ENCODE data around the gene SSBP3.
A peak's percentile ranks its signal among the peaks of the same experiment; 100 is the strongest.
"Not testable (repeated sequence)": the region's sequence is repeated elsewhere in the genome, so short reads cannot be mapped to it uniquely, and the experiment has no call there.

SSBP3 gene

DNA sequence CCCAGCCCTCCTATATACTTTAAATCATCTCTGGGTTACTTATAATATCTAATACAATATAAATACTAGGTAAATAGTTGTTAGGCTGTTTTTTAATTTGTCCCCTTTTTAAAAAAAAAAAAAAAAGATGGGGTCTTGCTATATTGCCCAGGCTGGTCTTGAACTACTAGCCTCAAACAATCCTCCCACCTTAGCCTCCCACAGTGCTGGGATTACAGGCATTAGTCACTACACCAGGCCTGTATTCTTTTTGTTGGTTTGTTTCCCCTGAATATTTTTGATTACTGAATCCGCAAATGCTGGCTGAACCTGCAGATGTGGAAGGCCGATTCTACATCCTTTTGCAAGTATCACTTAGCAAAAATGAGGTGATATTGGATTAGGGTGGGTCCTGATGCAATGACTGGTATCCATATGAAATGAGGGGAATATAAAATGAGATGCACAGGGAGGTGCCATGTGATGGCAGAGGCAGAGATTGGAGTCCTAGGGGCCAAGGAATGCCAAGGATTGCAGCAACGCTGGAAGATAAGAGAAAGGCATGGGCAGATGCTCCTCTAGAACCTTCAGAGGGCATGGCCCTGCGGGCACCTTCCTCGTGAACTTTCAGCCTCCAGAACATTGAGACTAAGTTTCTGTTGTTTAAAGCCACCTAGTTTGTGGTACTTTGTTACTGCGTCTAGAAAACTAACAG, 58.8 kb downstream of the SSBP3 start:
- H3K36me3 ChIP-seq (ENCODE audit: control insufficient read depth in 2 of 2, insufficient read depth in 2 of 2, low read length in 2 of 2): peaks cover 0 to 1% of the 10 kb centered on the region in 2 donors
- no peak overlapping the region for H3K9ac ChIP-seq (ENCODE audit: low read depth in 1 of 2, low read length in 2 of 2)
- H3K27me3 ChIP-seq (ENCODE audit: control insufficient read depth in 2 of 2, insufficient read depth in 2 of 2, low read length in 2 of 2): no peaks in the 10 kb centered on the region
- H3K9me3 ChIP-seq (ENCODE audit: control insufficient read depth in 2 of 2, low read length in 2 of 2): no peaks in the 10 kb centered on the region
- peak overlapping the region; percentile 77 for H3K27ac ChIP-seq (ENCODE audit: low read depth in 2 of 2, low read length in 2 of 2)
- peaks cover 32 to 45% of the 10 kb centered on the region in 2 donors for H3K4me1 ChIP-seq (ENCODE audit: control insufficient read depth in 2 of 2, insufficient read depth in 2 of 2, low read length in 2 of 2)
- H3K4me3 ChIP-seq (ENCODE audit: low read length in 2 of 2): peak overlapping the region in 1 of 2 donors; percentile 34

DNA sequence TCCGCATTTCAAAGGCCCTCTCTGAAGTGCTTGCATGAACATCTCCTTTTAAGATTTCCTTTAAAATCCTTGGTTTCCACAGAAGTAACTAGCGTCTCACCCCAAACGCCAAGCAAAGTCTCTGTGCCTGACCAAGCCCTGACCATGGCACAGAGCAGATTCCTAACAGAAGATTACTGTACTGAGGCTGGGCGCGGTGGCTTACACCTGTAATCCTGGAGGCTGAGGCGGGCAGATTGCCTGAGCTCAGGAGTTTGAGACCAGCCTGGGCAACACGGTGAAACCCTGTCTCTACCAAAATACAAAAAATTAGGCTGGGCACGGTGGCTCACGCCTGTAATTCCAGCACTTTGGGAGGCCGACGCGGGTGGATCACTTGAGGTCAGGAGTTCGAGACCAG, 60.6 kb downstream of the SSBP3 start:
- not testable (repeated sequence) for H3K9ac ChIP-seq (ENCODE audit: low read depth in 1 of 2, low read length in 2 of 2); H3K9me3 ChIP-seq (ENCODE audit: control insufficient read depth in 2 of 2, low read length in 2 of 2); H3K4me3 ChIP-seq (ENCODE audit: low read length in 2 of 2); H3K36me3 ChIP-seq (ENCODE audit: control insufficient read depth in 2 of 2, insufficient read depth in 2 of 2, low read length in 2 of 2); H3K27me3 ChIP-seq (ENCODE audit: control insufficient read depth in 2 of 2, insufficient read depth in 2 of 2, low read length in 2 of 2)
- peak overlapping the region; percentile 50 to 68 for H3K27ac ChIP-seq (ENCODE audit: low read depth in 2 of 2, low read length in 2 of 2)
- peaks cover 41 to 55% of the 10 kb centered on the region in 2 donors for H3K4me1 ChIP-seq (ENCODE audit: control insufficient read depth in 2 of 2, insufficient read depth in 2 of 2, low read length in 2 of 2)

DNA sequence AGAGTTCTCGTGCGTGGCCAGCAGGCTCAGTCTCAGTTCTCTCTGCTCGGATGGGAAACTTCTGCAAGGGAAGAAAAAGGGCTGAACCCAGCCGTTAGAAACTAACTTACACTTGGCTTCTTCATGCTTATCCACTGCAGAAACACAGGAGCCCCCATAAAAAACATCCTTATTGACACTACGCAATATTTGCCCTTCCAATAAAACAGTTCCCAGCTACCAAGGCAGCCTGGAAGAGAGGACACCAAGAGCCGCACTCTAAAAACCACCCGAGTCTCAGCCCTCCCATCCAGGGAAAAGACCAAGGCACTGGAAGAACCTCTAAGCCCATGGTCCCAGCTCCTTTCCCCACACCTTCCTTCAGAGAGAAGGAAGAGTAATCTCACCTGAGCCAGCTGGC, 61.1 kb downstream of the SSBP3 start:
- Histone ChIP-seq H3K4me1 (ENCODE audit: control insufficient read depth in 2 of 2, insufficient read depth in 2 of 2, low read length in 2 of 2) (peaks cover 41 to 55% of the 10 kb centered on the region in 2 donors), H3K36me3 (ENCODE audit: control insufficient read depth in 2 of 2, insufficient read depth in 2 of 2, low read length in 2 of 2) (no peaks in the 10 kb centered on the region), H3K27me3 (ENCODE audit: control insufficient read depth in 2 of 2, insufficient read depth in 2 of 2, low read length in 2 of 2) (no peaks in the 10 kb centered on the region), H3K9me3 (ENCODE audit: control insufficient read depth in 2 of 2, low read length in 2 of 2) (no peaks in the 10 kb centered on the region), H3K27ac (ENCODE audit: low read depth in 2 of 2, low read length in 2 of 2) (peak overlapping the region; percentile 50 to 68), H3K4me3 (ENCODE audit: low read length in 2 of 2) (no peak overlapping the region), H3K9ac (ENCODE audit: low read depth in 1 of 2, low read length in 2 of 2) (peak overlapping the region; percentile 1 to 28)

DNA sequence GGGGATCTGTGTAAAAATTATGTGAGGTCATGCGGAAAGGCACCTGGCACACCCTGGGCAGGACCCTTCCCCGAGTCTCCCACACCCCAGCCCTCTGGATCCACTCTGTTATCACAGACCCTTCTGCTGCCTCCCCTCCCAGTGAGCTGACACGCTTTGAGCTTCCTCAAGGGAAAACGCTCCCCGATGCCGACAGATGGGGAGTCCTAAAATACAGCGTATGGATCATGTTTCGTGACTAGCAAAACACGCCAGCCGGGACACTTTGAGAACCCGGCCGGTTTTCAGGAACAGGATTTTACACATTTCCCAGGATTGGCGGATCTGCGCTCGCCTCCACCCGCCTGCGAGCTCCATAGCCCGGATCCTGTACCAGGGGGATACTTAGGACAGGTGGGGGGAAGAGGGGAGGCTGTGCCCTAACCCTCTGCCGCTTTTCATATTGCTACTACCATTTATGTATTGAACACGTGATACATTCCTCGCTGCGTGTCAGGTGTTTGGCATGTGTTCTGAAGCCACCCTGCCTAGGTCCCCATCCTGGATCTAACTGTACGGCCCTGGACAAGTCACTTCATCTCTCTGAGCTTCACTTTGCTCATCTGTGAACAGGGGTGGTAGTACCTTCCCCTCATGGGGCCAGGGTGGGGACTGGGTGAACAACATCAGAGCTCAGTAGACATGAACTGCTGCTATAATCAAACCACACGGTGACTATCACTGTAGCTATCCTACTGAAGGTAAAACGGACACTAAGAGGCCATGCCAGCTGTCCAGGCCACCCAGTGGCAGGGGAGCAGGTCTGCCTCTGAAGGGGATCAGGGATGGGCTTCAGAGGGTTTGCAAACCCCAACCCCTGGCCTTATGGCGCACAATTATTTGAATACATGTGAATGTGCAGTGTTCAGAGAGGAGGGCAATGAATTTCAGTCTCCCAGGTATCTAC, 63.2 kb downstream of the SSBP3 start:
- peak overlapping the region; percentile 33 to 38 for H3K9ac ChIP-seq (ENCODE audit: low read depth in 1 of 2, low read length in 2 of 2)
- H3K36me3 ChIP-seq (ENCODE audit: control insufficient read depth in 2 of 2, insufficient read depth in 2 of 2, low read length in 2 of 2): no peaks in the 10 kb centered on the region
- H3K27me3 ChIP-seq (ENCODE audit: control insufficient read depth in 2 of 2, insufficient read depth in 2 of 2, low read length in 2 of 2): no peaks in the 10 kb centered on the region
- H3K27ac ChIP-seq (ENCODE audit: low read depth in 2 of 2, low read length in 2 of 2): peak overlapping the region; percentile 40 to 42
- peak overlapping the region in 1 of 2 donors; percentile 8 for H3K4me3 ChIP-seq (ENCODE audit: low read length in 2 of 2)
- H3K4me1 ChIP-seq (ENCODE audit: control insufficient read depth in 2 of 2, insufficient read depth in 2 of 2, low read length in 2 of 2): peaks cover 36 to 47% of the 10 kb centered on the region in 2 donors
- no peaks in the 10 kb centered on the region for H3K9me3 ChIP-seq (ENCODE audit: control insufficient read depth in 2 of 2, low read length in 2 of 2)

DNA sequence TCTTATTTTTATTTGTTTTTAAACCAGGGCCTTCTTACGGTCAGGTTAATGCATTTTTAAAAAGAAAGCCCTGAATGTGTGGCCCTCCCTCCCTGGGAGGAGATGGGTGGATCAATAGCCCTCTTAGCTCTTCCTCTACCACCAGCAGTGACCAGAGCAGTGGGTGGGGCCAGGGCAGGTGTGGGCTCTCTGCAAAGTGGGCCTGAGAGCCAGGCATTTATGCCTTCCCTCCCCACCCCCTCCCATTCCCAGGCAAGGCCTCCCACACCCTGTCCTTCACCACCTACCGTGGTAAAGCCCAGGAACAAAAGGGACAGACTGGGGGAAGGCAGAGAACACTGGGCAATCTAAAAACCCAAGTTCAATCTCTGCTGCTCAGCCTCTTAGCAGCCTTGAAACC, 63.9 kb downstream of the SSBP3 start:
- Histone ChIP-seq H3K9ac (ENCODE audit: low read depth in 1 of 2, low read length in 2 of 2) (peak overlapping the region; percentile 33 to 38), H3K4me1 (ENCODE audit: control insufficient read depth in 2 of 2, insufficient read depth in 2 of 2, low read length in 2 of 2) (peaks cover 32 to 44% of the 10 kb centered on the region in 2 donors), H3K4me3 (ENCODE audit: low read length in 2 of 2) (peak overlapping the region in 1 of 2 donors; percentile 8), H3K27me3 (ENCODE audit: control insufficient read depth in 2 of 2, insufficient read depth in 2 of 2, low read length in 2 of 2) (no peaks in the 10 kb centered on the region), H3K27ac (ENCODE audit: low read depth in 2 of 2, low read length in 2 of 2) (peak overlapping the region; percentile 40 to 42), H3K36me3 (ENCODE audit: control insufficient read depth in 2 of 2, insufficient read depth in 2 of 2, low read length in 2 of 2) (no peaks in the 10 kb centered on the region), H3K9me3 (ENCODE audit: control insufficient read depth in 2 of 2, low read length in 2 of 2) (no peaks in the 10 kb centered on the region)

DNA sequence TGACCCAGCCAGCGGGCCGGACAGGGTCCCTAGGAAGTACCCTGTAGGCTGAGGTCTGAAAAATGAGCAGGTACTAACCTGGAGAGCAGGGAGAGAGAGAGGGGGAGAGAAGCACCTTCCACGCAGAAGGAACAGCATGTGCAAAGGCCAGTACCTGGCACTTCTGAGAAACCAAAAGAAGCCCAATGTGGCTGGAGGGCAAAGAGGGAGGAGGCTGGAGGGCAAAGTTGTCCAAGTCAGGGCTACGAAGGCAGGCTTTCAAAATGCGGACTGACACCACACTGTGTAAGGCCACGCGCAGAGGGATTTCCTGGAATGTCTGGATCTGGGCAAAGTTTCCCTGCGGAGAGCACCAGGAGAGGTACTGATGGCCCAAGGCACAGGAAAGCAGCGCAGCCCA, 64.4 kb downstream of the SSBP3 start:
- peaks cover 32 to 44% of the 10 kb centered on the region in 2 donors for H3K4me1 ChIP-seq (ENCODE audit: control insufficient read depth in 2 of 2, insufficient read depth in 2 of 2, low read length in 2 of 2)
- peak overlapping the region; percentile 34 to 42 for H3K27ac ChIP-seq (ENCODE audit: low read depth in 2 of 2, low read length in 2 of 2)
- peak overlapping the region in 1 of 2 donors; percentile 33 for H3K9ac ChIP-seq (ENCODE audit: low read depth in 1 of 2, low read length in 2 of 2)
- no peak overlapping the region for H3K4me3 ChIP-seq (ENCODE audit: low read length in 2 of 2)
- H3K27me3 ChIP-seq (ENCODE audit: control insufficient read depth in 2 of 2, insufficient read depth in 2 of 2, low read length in 2 of 2): no peaks in the 10 kb centered on the region
- H3K36me3 ChIP-seq (ENCODE audit: control insufficient read depth in 2 of 2, insufficient read depth in 2 of 2, low read length in 2 of 2): no peaks in the 10 kb centered on the region
- no peaks in the 10 kb centered on the region for H3K9me3 ChIP-seq (ENCODE audit: control insufficient read depth in 2 of 2, low read length in 2 of 2)

DNA sequence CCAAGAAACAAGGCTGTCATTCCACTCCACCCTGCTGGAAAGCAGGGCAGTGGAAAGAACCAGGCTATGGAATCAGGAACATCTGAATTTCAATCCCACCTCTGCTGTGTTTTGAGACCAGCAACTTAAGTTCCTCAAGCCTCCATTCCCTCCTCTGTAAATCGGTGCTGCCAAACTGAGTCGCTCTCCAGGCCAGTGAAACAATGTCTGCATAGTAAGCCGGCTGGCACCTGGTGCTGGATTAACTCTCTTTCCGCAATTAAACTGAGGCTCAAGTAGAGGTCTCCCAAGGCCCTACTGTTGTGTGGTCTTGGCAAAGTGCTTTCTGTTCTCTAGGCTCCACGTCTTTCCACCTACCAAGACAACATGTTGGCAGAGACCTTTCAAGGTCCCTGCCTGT, 65.3 kb downstream of the SSBP3 start:
- H3K9ac ChIP-seq (ENCODE audit: low read depth in 1 of 2, low read length in 2 of 2): no peak overlapping the region
- H3K4me3 ChIP-seq (ENCODE audit: low read length in 2 of 2): no peak overlapping the region
- H3K27ac ChIP-seq (ENCODE audit: low read depth in 2 of 2, low read length in 2 of 2): no peak overlapping the region
- no peaks in the 10 kb centered on the region for H3K36me3 ChIP-seq (ENCODE audit: control insufficient read depth in 2 of 2, insufficient read depth in 2 of 2, low read length in 2 of 2)
- no peaks in the 10 kb centered on the region for H3K27me3 ChIP-seq (ENCODE audit: control insufficient read depth in 2 of 2, insufficient read depth in 2 of 2, low read length in 2 of 2)
- peaks cover 31 to 44% of the 10 kb centered on the region in 2 donors for H3K4me1 ChIP-seq (ENCODE audit: control insufficient read depth in 2 of 2, insufficient read depth in 2 of 2, low read length in 2 of 2)
- H3K9me3 ChIP-seq (ENCODE audit: control insufficient read depth in 2 of 2, low read length in 2 of 2): no peaks in the 10 kb centered on the region

DNA sequence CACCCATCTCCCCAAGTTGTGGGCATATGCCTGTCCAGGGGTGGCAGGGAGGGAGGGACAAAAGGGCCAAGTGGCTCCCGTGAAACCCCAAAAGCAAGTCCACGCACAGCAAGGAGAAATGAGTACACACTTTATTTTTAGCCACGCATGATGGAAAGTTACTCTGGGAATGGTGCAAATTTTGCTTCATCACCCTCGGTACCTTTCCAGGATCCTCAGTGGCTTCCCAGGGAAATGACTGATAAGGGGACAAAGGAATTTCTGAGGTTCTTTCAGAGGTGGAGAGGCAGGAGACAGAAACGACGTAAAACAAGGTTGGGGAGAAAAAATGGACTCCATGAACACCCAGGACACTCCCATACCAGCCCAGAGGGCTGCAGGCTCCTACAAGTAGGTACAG, 65.8 kb downstream of the SSBP3 start:
- no peak overlapping the region for H3K4me3 ChIP-seq (ENCODE audit: low read length in 2 of 2)
- no peak overlapping the region for H3K9ac ChIP-seq (ENCODE audit: low read depth in 1 of 2, low read length in 2 of 2)
- H3K9me3 ChIP-seq (ENCODE audit: control insufficient read depth in 2 of 2, low read length in 2 of 2): no peaks in the 10 kb centered on the region
- no peaks in the 10 kb centered on the region for H3K27me3 ChIP-seq (ENCODE audit: control insufficient read depth in 2 of 2, insufficient read depth in 2 of 2, low read length in 2 of 2)
- H3K27ac ChIP-seq (ENCODE audit: low read depth in 2 of 2, low read length in 2 of 2): no peak overlapping the region
- peaks cover 29 to 41% of the 10 kb centered on the region in 2 donors for H3K4me1 ChIP-seq (ENCODE audit: control insufficient read depth in 2 of 2, insufficient read depth in 2 of 2, low read length in 2 of 2)
- no peaks in the 10 kb centered on the region for H3K36me3 ChIP-seq (ENCODE audit: control insufficient read depth in 2 of 2, insufficient read depth in 2 of 2, low read length in 2 of 2)

DNA sequence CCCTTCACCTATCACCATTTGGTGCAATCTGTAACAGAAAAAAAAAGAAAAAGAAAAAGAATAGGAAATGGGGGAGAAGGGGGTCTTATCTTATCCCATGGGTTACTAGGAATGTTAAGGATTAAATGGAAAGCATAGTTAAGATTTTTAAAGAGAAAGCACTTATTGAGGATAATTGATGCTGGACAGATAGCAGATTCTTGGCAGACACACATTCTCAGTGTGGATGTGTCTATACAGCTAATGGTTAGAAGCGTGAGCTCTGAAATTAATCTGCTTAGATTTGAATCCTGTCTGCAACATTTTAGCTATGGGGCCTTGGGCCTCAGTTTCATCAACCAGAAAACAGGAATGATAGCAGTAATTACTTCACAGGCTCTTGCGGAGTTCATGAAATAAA, 67.1 kb downstream of the SSBP3 start:
- H3K27me3 ChIP-seq (ENCODE audit: control insufficient read depth in 2 of 2, insufficient read depth in 2 of 2, low read length in 2 of 2): no peaks in the 10 kb centered on the region
- no peak overlapping the region for H3K27ac ChIP-seq (ENCODE audit: low read depth in 2 of 2, low read length in 2 of 2)
- H3K4me1 ChIP-seq (ENCODE audit: control insufficient read depth in 2 of 2, insufficient read depth in 2 of 2, low read length in 2 of 2): peaks cover 19 to 32% of the 10 kb centered on the region in 2 donors
- H3K9ac ChIP-seq (ENCODE audit: low read depth in 1 of 2, low read length in 2 of 2): no peak overlapping the region
- H3K36me3 ChIP-seq (ENCODE audit: control insufficient read depth in 2 of 2, insufficient read depth in 2 of 2, low read length in 2 of 2): no peaks in the 10 kb centered on the region
- H3K9me3 ChIP-seq (ENCODE audit: control insufficient read depth in 2 of 2, low read length in 2 of 2): no peaks in the 10 kb centered on the region
- H3K4me3 ChIP-seq (ENCODE audit: low read length in 2 of 2): no peak overlapping the region

DNA sequence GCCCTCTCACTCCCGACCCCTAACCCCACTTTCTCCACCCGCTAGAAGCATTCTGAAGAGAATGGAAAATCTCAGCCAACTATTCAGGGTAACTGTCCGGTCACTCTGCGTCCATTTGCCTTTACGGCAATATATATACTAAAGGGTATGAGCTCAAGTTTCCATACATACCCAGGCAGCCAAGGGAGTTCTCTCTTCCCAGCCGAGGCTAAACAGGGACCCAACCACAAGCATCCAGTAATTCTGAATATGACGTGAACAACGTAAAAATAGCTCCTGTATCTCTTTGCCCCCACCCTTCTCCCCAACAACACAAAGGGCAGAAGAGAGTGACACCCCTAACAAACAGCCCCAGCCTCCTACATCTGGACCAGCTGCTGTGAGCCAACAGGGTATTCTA, 67.7 kb downstream of the SSBP3 start:
- Histone ChIP-seq H3K9ac (ENCODE audit: low read depth in 1 of 2, low read length in 2 of 2) (peak overlapping the region in 1 of 2 donors; percentile 30), H3K36me3 (ENCODE audit: control insufficient read depth in 2 of 2, insufficient read depth in 2 of 2, low read length in 2 of 2) (no peaks in the 10 kb centered on the region), H3K4me1 (ENCODE audit: control insufficient read depth in 2 of 2, insufficient read depth in 2 of 2, low read length in 2 of 2) (peaks cover 19 to 27% of the 10 kb centered on the region in 2 donors), H3K27ac (ENCODE audit: low read depth in 2 of 2, low read length in 2 of 2) (no peak overlapping the region), H3K27me3 (ENCODE audit: control insufficient read depth in 2 of 2, insufficient read depth in 2 of 2, low read length in 2 of 2) (no peaks in the 10 kb centered on the region), H3K4me3 (ENCODE audit: low read length in 2 of 2) (no peak overlapping the region), H3K9me3 (ENCODE audit: control insufficient read depth in 2 of 2, low read length in 2 of 2) (no peaks in the 10 kb centered on the region)
